ENCODE measurements around the gene P3H1. TPM values are rescaled to one million over a fixed set of nuclear protein-coding genes. Genes with fewer than 3 reads are reported as not detected.
A peak's percentile ranks its signal among the peaks of the same experiment; 100 is the strongest.
"Not testable (repeated sequence)": the region's sequence is repeated elsewhere in the genome, so short reads cannot be mapped to it uniquely, and the experiment has no call there.

The P3H1 gene
- total RNA-seq (2014; rRNA removed; shearing (Covaris generic)), result 111 and 120 TPM in 2 replicates

GRCh38 chr1:42766741-42767509 is at the start of gene P3H1, which contains the start of gene C1orf50:
TSS of gene P3H1 (minus strand) at chr1:42767028. CDS start at chr1:42766971, 57 bp downstream.
TSS of gene C1orf50 (plus strand) at chr1:42767249. CDS start at chr1:42767312, 63 bp downstream.
- DNase-seq (ENCODE audit: low read depth), result peak; percentile 99

GRCh38 chr1:42815941-42816584 is 49.2 kb upstream of the P3H1 start:
- DNase-seq (ENCODE audit: low read depth), result peak; percentile 15

GRCh38 chr1:42814815-42815214 is 48.0 kb upstream of the P3H1 start:
- DNase-seq (ENCODE audit: low read depth), result not testable (repeated sequence)

GRCh38 chr1:42807056-42807668 is 40.3 kb upstream of the P3H1 start:
- no peak for DNase-seq (ENCODE audit: low read depth)

- DNase-seq (ENCODE audit: low read depth), result no peak
Measured at GRCh38 chr1:42806593-42806992, 39.8 kb upstream of the P3H1 start.

GRCh38 chr1:42806171-42806570 is 39.3 kb upstream of the P3H1 start:
- no peak for DNase-seq (ENCODE audit: low read depth)

GRCh38 chr1:42801832-42802473 is 35.1 kb upstream of the P3H1 start:
- DNase-seq (ENCODE audit: low read depth), result no peak

- DNase-seq (ENCODE audit: low read depth), result no peak
Measured at GRCh38 chr1:42797979-42798378, 31.2 kb upstream of the P3H1 start.

- no peak for DNase-seq (ENCODE audit: low read depth)
Measured at GRCh38 chr1:42797414-42797813, 30.6 kb upstream of the P3H1 start.

GRCh38 chr1:42793824-42794223 is 27.0 kb upstream of the P3H1 start:
- DNase-seq (ENCODE audit: low read depth), result no peak

GRCh38 chr1:42788021-42788420 is 21.2 kb upstream of the P3H1 start:
- no peak for DNase-seq (ENCODE audit: low read depth)

GRCh38 chr1:42786097-42786496 is 19.3 kb upstream of the P3H1 start:
- no peak for DNase-seq (ENCODE audit: low read depth)

GRCh38 chr1:42784946-42785693 is 18.3 kb upstream of the P3H1 start, which contains the start of gene TMEM269:
TSS of gene TMEM269 (plus strand) at chr1:42784991. CDS start at chr1:42789894, 4,903 bp downstream.
- no peak for DNase-seq (ENCODE audit: low read depth)

- DNase-seq (ENCODE audit: low read depth), result no peak
Measured at GRCh38 chr1:42784547-42784945, 17.7 kb upstream of the P3H1 start.

- no peak for DNase-seq (ENCODE audit: low read depth)
Measured at GRCh38 chr1:42783092-42783491, 16.3 kb upstream of the P3H1 start.

- DNase-seq (ENCODE audit: low read depth), result no peak
Measured at GRCh38 chr1:42780176-42780575, 13.3 kb upstream of the P3H1 start.

- no peak for DNase-seq (ENCODE audit: low read depth)
Measured at GRCh38 chr1:42779725-42780124, 12.9 kb upstream of the P3H1 start.

GRCh38 chr1:42777852-42778251 is 11.0 kb upstream of the P3H1 start:
- peak; percentile 31 for DNase-seq (ENCODE audit: low read depth)

- DNase-seq (ENCODE audit: low read depth), result no peak
Measured at GRCh38 chr1:42776502-42776901, 9.7 kb upstream of the P3H1 start.

GRCh38 chr1:42774928-42775526 is 8.2 kb upstream of the P3H1 start:
- DNase-seq (ENCODE audit: low read depth), result no peak

- DNase-seq (ENCODE audit: low read depth), result no peak
Measured at GRCh38 chr1:42773420-42773819, 6.6 kb upstream of the P3H1 start.
